Pancreas (tissue), 10 donors: Measurements from ENCODE around the gene BTBD1. TPM values are rescaled to one million over a fixed set of nuclear protein-coding genes. Genes with fewer than 3 reads are reported as not detected.

Experiments
- ATAC-seq, 4 donors: fragments of 200-7000 bp; cut with Tn5 transposase; one replicate each; pipeline versions ENCODE4 v1.8.0 to v1.9.1; 2020; ENCODE audit warnings: mild to moderate bottlenecking in 4 of 4, moderate library complexity in 4 of 4
- DNase-seq, 6 donors: peaks; one replicate each; pipeline ENCODE4 v3.0.0-alpha.2; 2020
- FAIRE-seq: peaks from 2 replicates; lab custom pipeline; 2012; peaks lifted over from hg19 to GRCh38; lab: Jason Lieb, UNC
- H3K27ac ChIP-seq, 4 donors: fragments of 200-600 bp; sonication (generic); 1 replicate in 3 of 4; 2 replicates in 1 of 4; pipeline versions ENCODE4 v1.5.0 to v1.8.0; 2020
- H3K27me3 ChIP-seq, 4 donors: fragments of 200-600 bp; one replicate each; pipeline ENCODE4 v1.8.0; 2021
- H3K36me3 ChIP-seq, 3 donors: fragments of 200-600 bp; sonication (generic) in 1 of 3; one replicate each; pipeline versions ENCODE4 v1.5.0 to v1.8.0; 2020 to 2021
- H3K4me1 ChIP-seq, 3 donors: fragments of 200-600 bp; one replicate each; pipeline ENCODE4 v1.8.0; 2021
- H3K4me3 ChIP-seq, 4 donors: fragments of 200-600 bp; sonication (generic) in 2 of 4; one replicate each; pipeline versions ENCODE4 v1.5.0 to v1.8.0; 2020 to 2021
- H3K9me3 ChIP-seq, 4 donors: fragments of 200-600 bp; one replicate each; pipeline ENCODE4 v1.8.0; 2021
- WGBS, 2 donors: extraction: QIAGEN DNeasy Blood & Tissue Kit; methylation state at CpG; one replicate each; pipeline ENCODE4 v1.1.7; 2013; 5-methylcytosine and 5-hydroxymethylcytosine counted together
- intact Hi-C, 3 donors: fragments of 100-400 bp; cut with DNase I; formaldehyde crosslinking; loops; one replicate each; pipeline versions ENCODE4 v1.11.1 to v1.14.2; 2022
- polyA plus RNA-seq, 2 donors: library from polyadenylated mRNA; stranded (reverse); fragments of 200-250 nt; gene quantifications; one replicate each; pipeline ENCODE4 v1.2.3, GENCODE V29; 2013
- total RNA-seq, 6 donors: library from RNA; stranded (reverse); fragmentation: NEBNext Ultra II Directional in 4 of 6; extraction: Animal tissue kit (Norgen Biotek cat#: 25700) in 4 of 6; gene quantifications; one replicate each; pipeline versions ENCODE4 v1.2.1 to v1.2.4, GENCODE V29; 2021 to 2023
- TF ChIP-seq, protein P1 (sequence below), 4 donors: fragments of 200-600 bp; sonication (generic) in 3 of 4; IDR thresholded peaks; one replicate each; pipeline versions ENCODE4 v1.5.0 to v1.8.0; 2021; ENCODE audit warnings: antibody characterized with exemption in 4 of 4
- donor health status: healthy with polysubstance abuse.
- donor health status: DM: no; HTN: no; CAD: no; lungs with moderate emphysema.
- donor health status: DM: no; HTN: no; CAD: no.
- donor health status: control.
- donor health status: control.
- donor health status: Bipolar disorder and iron deficiency.
- donor health status: DM: yes; HTN: yes; CAD: no.
- donor health status: DM: no; HTN: no; CAD: no.
- donor health status: DM: no; HTN: no; CAD: no.
- donor health status: DM: yes; HTN: yes; CAD: no.

BTBD1 gene
- total and polyA plus RNA-seq, 8 donors, result 5.1 to 24.4 (median 15.3) TPM

DNA sequence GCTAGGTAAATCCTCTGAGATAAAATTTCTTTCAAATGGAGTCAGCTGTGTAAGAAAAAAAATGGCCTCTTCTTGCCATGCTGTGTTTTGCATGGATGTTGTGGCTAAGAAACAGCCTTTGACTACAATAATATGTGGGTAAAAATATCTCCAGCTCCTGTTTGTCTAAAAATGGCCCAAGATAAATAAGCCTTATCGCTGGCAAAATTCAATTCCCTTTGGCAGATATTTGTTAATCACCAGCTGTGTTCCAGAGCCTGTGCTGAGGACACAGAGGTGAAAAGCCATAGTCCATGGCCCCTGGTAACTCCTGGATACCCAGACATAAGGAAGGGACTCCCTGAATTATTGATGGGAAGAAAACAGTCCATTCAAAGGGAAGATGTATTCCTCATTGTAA is 96.4 kb downstream of the BTBD1 start:
- Histone ChIP-seq H3K27ac (peak overlapping the region in 2 of 4 donors; percentile 13 to 70), H3K4me1 (peaks cover 11 to 33% (median 19%) of the 10 kb centered on the region in 3 donors), H3K27me3 (no peaks in the 10 kb centered on the region), H3K4me3 (no peak overlapping the region), H3K9me3 (no peaks in the 10 kb centered on the region), H3K36me3 (no peaks in the 10 kb centered on the region)
- ATAC-seq (peak; percentile 83 to 92 (median 86)), FAIRE-seq (no peak), DNase-seq (peak in 2 of 6 donors; percentile 39 to 51)
- TF ChIP-seq, protein P1, sequence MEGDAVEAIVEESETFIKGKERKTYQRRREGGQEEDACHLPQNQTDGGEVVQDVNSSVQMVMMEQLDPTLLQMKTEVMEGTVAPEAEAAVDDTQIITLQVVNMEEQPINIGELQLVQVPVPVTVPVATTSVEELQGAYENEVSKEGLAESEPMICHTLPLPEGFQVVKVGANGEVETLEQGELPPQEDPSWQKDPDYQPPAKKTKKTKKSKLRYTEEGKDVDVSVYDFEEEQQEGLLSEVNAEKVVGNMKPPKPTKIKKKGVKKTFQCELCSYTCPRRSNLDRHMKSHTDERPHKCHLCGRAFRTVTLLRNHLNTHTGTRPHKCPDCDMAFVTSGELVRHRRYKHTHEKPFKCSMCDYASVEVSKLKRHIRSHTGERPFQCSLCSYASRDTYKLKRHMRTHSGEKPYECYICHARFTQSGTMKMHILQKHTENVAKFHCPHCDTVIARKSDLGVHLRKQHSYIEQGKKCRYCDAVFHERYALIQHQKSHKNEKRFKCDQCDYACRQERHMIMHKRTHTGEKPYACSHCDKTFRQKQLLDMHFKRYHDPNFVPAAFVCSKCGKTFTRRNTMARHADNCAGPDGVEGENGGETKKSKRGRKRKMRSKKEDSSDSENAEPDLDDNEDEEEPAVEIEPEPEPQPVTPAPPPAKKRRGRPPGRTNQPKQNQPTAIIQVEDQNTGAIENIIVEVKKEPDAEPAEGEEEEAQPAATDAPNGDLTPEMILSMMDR (IDR thresholded peaks at IDR 0.05), result no peak
- intact Hi-C loops, result no loop called here
- WGBS, 2 donors, result 9 to 14% methylated on average over 1 of the region's 1 CpG

DNA sequence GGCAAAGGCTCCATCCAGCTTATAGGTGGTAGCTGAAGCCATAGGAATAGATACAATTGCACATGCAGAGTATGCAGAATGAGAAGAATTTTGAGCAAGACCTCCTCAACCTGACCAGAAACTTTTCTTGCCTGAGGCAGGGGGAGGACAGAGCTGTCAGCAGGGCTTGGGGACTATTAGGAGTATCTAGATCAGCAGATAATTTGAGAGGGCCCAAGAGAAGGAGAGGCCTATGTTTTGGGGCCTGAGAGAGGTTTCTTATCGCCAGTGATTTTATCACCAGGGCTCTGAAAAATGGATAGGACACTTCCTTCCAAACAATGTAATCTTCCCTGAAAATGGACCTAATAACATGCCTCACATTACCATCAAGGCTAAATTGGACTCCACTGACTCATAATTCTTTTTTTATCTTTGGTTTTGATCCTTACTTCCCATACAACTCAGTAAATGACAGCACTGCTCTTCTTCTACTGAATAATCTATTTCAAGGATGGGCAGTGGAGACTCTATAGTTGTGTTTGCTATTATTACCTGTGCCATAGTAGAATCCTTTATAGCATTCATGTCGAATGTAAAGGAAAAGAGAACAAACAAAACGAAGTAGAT is 96.9 kb downstream of the BTBD1 start:
- ATAC-seq (peak in 3 of 4 donors; percentile 3 to 12 (median 5)), DNase-seq (no peak), FAIRE-seq (no peak)
- no peak overlapping the region for H3K4me3 ChIP-seq
- peak overlapping the region in 3 of 4 donors; percentile 6 to 70 (median 13) for H3K27ac ChIP-seq
- intact Hi-C loops, result no loop called here
- peaks cover 11 to 33% (median 19%) of the 10 kb centered on the region in 3 donors for H3K4me1 ChIP-seq
- H3K27me3 ChIP-seq, result no peaks in the 10 kb centered on the region
- H3K9me3 ChIP-seq, result no peaks in the 10 kb centered on the region
- H3K36me3 ChIP-seq, result no peaks in the 10 kb centered on the region
- TF ChIP-seq, protein P1 (IDR thresholded peaks at IDR 0.05), result no peak
- 22% methylated on average over 3 of the region's 3 CpGs for WGBS, 2 donors

DNA sequence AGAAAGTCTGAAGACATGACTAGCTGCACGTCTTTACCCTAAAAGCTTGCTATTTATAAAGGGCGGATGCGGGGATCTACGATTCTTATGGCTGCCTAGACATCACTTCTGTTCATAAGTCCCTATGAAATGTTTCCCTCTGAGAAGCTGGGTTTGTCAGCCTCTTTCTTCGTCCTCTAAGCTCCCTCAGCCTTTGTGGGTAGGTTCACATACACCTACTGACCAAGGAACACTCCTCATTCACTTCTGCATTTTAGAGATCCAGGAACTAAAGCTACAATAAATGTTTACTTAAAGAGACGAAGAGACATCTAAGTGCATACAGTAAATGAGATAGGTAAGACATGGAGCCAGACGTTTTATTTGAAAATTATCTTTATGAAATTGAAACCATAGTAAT is 97.7 kb downstream of the BTBD1 start:
- Histone ChIP-seq H3K4me3 (no peak overlapping the region), H3K4me1 (peaks cover 11 to 33% (median 19%) of the 10 kb centered on the region in 3 donors), H3K36me3 (no peaks in the 10 kb centered on the region), H3K27ac (peak overlapping the region in 1 of 4 donors; percentile 13), H3K9me3 (no peaks in the 10 kb centered on the region), H3K27me3 (no peaks in the 10 kb centered on the region)
- DNase-seq (no peak), FAIRE-seq (no peak), ATAC-seq (no peak)
- intact Hi-C loops, result loop anchor here in 1 of 3 donors (10.0 kb wide), 1 partner anchor 115 kb away; no protein-coding TSS in a partner anchor
- 79 to 80% methylated on average over 7 of the region's 7 CpGs for WGBS, 2 donors
- TF ChIP-seq, protein P1 (IDR thresholded peaks at IDR 0.05), result no peak

DNA sequence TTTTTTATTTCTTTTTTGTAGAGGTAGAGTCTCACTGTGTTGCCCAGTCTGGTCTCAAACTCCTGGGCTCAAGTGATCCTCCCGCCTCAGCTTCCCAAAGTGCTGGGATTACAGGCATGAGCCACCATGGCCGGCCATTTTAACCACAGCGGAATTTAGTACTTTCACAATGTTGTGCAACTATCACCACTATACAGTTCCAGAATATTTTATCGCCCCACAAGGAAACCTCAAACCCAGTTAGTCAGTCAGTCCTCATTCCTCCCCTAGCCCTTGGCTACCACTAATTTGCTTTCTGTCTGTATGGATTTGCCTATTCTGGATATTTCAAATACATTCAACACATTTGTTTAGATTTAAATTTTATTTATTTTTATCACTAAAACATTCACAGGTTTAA is 99.0 kb downstream of the BTBD1 start:
- intact Hi-C loops, result loop anchor here in 1 of 3 donors (10.0 kb wide), 1 partner anchor 113 kb away; no protein-coding TSS in a partner anchor
- H3K4me3 ChIP-seq, result no peak overlapping the region
- ATAC-seq (no peak), DNase-seq (no peak), FAIRE-seq (no peak)
- TF ChIP-seq, protein P1 (IDR thresholded peaks at IDR 0.05), result no peak
- no peaks in the 10 kb centered on the region for H3K27me3 ChIP-seq
- no peaks in the 10 kb centered on the region for H3K36me3 ChIP-seq
- H3K4me1 ChIP-seq, result peaks cover 11 to 40% (median 19%) of the 10 kb centered on the region in 3 donors
- H3K9me3 ChIP-seq, result no peaks in the 10 kb centered on the region
- no peak overlapping the region for H3K27ac ChIP-seq
- 90 to 98% methylated on average over 4 of the region's 4 CpGs for WGBS, 2 donors

DNA sequence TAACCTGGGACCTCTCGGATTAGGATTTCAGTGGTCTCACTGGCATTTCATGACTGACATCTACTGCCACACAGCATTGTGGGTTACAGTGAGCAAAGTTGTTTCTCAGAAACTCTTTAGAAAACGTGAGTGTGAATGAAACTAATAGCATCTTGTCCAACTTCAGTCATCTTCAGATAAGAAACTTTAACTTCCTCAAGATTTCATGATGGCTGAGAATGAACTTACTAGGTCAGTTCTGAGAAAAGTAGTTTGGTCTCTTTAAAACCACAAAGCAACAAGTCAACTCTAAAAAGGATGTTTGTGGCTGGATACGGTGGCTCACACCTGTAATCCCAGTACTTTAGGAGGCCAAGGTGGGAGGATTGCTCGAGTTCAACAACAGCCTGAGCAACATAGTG is 100.4 kb downstream of the BTBD1 start:
- TF ChIP-seq, protein P1 (IDR thresholded peaks at IDR 0.05), result no peak
- no peak for FAIRE-seq

More for the DNA sequence above, 100.4 kb downstream of the BTBD1 start:
- Histone ChIP-seq H3K9me3 (no peaks in the 10 kb centered on the region), H3K4me1 (peaks cover 11 to 30% (median 16%) of the 10 kb centered on the region in 3 donors), H3K27me3 (no peaks in the 10 kb centered on the region), H3K36me3 (no peaks in the 10 kb centered on the region), H3K27ac (no peak overlapping the region), H3K4me3 (no peak overlapping the region)
- DNase-seq (no peak), ATAC-seq (no peak)
- 87 to 90% methylated on average over 4 of the region's 4 CpGs for WGBS, 2 donors
- intact Hi-C loops, result loop anchor here in 1 of 3 donors (10.0 kb wide), 1 partner anchor 112 kb away; no protein-coding TSS in a partner anchor
